Colonic mucosa (tissue), 4 donors: Measurements from ENCODE around the gene DNASE1L3. TPM values are rescaled to one million over a fixed set of nuclear protein-coding genes. Genes with fewer than 3 reads are reported as not detected.
"Not testable (repeated sequence)": the region's sequence is repeated elsewhere in the genome, so short reads cannot be mapped to it uniquely, and the experiment has no call there.

Experiments
- DNase-seq: peaks from one replicate; pipeline ENCODE4 v3.0.0-alpha.2; 2020
- H3K27ac ChIP-seq: fragments of 200-600 bp; one replicate; pipeline ENCODE4 v1.8.0; 2021
- H3K27me3 ChIP-seq: fragments of 200-600 bp; one replicate; pipeline ENCODE4 v1.8.0; 2021
- H3K36me3 ChIP-seq: fragments of 200-600 bp; one replicate; pipeline ENCODE4 v1.8.0; 2021
- H3K4me1 ChIP-seq: fragments of 200-600 bp; one replicate; pipeline ENCODE4 v1.8.0; 2021; ENCODE audit warnings: mild to moderate bottlenecking
- H3K4me3 ChIP-seq: fragments of 200-600 bp; one replicate; pipeline ENCODE4 v1.8.0; 2021
- H3K9ac ChIP-seq, 2 donors: one replicate each; pipeline ENCODE4 v1.7.0; 2013; ENCODE audit warnings: control low read depth in 2 of 2, low read depth in 2 of 2, low read length in 2 of 2
- H3K9me3 ChIP-seq: fragments of 200-600 bp; one replicate; pipeline ENCODE4 v1.8.0; 2021
- intact Hi-C: fragments of 100-400 bp; cut with DNase I; formaldehyde crosslinking; loops from one replicate; pipeline ENCODE4 v1.14.1; 2022
- total RNA-seq, 2 donors: library from RNA; stranded (reverse); fragmentation: NEBNext Ultra II Directional in 1 of 2; extraction: Animal tissue kit (Norgen Biotek cat#: 25700) in 1 of 2; gene quantifications; one replicate each; pipeline ENCODE4 v1.2.1, GENCODE V29; 2021
- TF ChIP-seq, protein P1 (sequence below): fragments of 200-600 bp; IDR thresholded peaks from one replicate; pipeline ENCODE4 v1.8.0; 2022; ENCODE audit warnings: antibody characterized with exemption, mild to moderate bottlenecking
- donor health status: healthy.
- donor health status: DM: no; HTN: no; CAD: no.
- donor health status: DM: no; HTN: no; CAD: no.

DNASE1L3 gene
- total RNA-seq, 2 donors from 2014 or later, result 2.2 to 6.2 TPM

DNA sequence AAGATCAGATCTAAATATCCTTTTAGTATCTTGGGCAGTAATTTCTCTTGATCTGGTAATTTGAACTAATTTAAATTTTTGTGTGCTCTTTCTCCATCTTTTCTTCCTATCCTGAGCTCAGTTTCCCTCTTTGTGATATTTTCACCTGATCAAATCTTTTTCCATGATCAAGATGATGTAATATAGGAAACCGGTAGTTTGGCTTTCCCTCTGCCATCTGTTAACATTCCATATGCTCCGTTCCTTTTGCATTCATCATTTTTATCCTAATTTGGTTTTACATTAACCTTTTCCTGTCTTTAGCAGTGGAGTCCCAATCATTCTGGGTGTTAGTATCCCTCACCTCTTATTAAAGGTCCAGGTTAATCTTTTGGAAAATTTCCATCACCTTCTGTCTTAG lies 20.9 kb upstream of the DNASE1L3 start:
- H3K27me3 ChIP-seq, result no peaks in the 10 kb centered on the region
- no peak for DNase-seq
- no peaks in the 10 kb centered on the region for H3K9me3 ChIP-seq
- H3K27ac ChIP-seq, result no peak overlapping the region
- H3K36me3 ChIP-seq, result no peaks in the 10 kb centered on the region
- intact Hi-C loops, result no loop called here
- no peak overlapping the region for H3K9ac ChIP-seq
- TF ChIP-seq, protein P1, sequence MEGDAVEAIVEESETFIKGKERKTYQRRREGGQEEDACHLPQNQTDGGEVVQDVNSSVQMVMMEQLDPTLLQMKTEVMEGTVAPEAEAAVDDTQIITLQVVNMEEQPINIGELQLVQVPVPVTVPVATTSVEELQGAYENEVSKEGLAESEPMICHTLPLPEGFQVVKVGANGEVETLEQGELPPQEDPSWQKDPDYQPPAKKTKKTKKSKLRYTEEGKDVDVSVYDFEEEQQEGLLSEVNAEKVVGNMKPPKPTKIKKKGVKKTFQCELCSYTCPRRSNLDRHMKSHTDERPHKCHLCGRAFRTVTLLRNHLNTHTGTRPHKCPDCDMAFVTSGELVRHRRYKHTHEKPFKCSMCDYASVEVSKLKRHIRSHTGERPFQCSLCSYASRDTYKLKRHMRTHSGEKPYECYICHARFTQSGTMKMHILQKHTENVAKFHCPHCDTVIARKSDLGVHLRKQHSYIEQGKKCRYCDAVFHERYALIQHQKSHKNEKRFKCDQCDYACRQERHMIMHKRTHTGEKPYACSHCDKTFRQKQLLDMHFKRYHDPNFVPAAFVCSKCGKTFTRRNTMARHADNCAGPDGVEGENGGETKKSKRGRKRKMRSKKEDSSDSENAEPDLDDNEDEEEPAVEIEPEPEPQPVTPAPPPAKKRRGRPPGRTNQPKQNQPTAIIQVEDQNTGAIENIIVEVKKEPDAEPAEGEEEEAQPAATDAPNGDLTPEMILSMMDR, result no peak
- no peaks in the 10 kb centered on the region for H3K4me1 ChIP-seq
- H3K4me3 ChIP-seq, result no peak overlapping the region

DNA sequence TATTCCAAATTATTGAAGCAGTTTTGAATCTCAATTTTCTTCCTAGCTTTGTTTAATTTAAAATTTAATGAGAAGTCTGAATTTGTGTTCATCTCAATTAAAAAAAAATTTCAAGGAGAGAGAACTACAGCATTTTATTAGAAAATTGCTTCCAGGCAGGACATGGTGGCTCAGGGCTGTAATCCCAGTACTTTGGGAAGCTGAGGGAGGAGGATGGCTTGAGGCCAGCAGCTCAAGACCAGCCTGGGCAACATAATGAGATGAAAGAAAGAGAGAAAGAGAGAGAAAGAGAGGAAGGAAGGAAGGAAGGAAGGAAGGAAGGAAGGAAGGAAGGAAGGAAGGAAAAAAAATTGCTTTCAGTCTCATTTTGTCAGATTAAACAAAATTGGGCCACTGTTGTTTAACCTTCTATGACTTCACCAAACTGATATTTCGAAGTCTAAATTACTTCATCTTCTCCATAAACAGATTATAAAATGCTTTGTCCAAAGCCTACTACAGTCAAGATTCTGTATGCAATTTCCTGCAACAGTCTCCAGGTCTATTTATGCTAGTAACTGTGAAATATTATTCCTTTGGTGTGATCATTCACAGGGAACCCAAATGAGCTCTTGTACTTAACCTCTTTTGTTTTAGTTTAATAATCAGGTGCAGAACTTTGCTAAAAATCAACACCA lies 20.2 kb upstream of the DNASE1L3 start:
- intact Hi-C loops, result no loop called here
- H3K4me3 ChIP-seq, result no peak overlapping the region
- DNase-seq, result no peak
- no peaks in the 10 kb centered on the region for H3K4me1 ChIP-seq
- TF ChIP-seq, protein P1, result no peak
- H3K9me3 ChIP-seq, result no peaks in the 10 kb centered on the region
- H3K36me3 ChIP-seq, result no peaks in the 10 kb centered on the region
- no peak overlapping the region for H3K27ac ChIP-seq
- H3K27me3 ChIP-seq, result no peaks in the 10 kb centered on the region
- H3K9ac ChIP-seq, result no peak overlapping the region

DNA sequence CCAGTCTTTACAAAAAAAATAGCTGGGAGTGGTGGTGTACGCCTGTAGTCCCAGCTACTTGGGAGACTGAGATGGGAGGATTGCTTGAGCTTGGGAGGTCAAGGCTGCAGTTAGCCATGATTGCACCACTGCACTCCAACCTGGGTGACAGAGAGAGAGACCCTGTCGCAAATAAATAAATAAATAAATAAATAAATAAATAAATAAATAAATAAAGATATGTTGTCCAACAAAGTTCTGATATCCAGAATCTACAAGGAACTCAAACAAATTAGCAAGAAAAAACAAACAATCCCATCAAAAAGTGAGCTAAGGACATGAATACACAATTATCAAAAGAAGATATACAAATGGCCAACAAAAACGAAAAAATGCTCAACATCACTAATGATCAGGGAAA lies 17.2 kb upstream of the DNASE1L3 start:
- not testable (repeated sequence) for H3K27ac ChIP-seq, H3K27me3 ChIP-seq, H3K4me1 ChIP-seq, H3K36me3 ChIP-seq, H3K9ac ChIP-seq, DNase-seq, H3K9me3 ChIP-seq, H3K4me3 ChIP-seq
- intact Hi-C loops, result loop anchor here (5.0 kb wide), 1 partner anchor 41 kb away; no protein-coding TSS in a partner anchor

DNA sequence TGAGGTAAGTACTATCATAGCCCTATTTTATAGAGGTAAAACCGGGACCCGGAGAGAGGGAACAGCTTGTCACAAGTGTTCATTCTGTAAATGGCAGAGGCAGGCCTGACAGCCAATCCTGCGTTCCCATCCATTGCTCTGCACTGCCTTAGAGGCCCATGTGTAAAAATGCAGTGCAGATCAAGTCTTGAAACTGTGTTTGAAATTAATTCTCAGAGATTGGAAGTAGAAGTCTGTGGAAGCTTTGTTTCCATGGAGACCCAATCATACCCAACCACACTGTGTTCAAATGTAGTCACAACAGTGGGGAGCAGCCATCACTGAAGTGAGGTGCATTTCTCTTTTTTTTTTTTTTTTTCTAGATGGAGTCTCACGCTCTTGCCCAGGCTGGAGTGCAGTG lies 13.1 kb upstream of the DNASE1L3 start:
- DNase-seq, result no peak
- TF ChIP-seq, protein P1, result no peak
- Histone ChIP-seq H3K4me1 (no peaks in the 10 kb centered on the region), H3K9me3 (no peaks in the 10 kb centered on the region), H3K27me3 (no peaks in the 10 kb centered on the region), H3K9ac (no peak overlapping the region), H3K4me3 (no peak overlapping the region), H3K36me3 (no peaks in the 10 kb centered on the region), H3K27ac (no peak overlapping the region)
- intact Hi-C loops, result no loop called here

DNA sequence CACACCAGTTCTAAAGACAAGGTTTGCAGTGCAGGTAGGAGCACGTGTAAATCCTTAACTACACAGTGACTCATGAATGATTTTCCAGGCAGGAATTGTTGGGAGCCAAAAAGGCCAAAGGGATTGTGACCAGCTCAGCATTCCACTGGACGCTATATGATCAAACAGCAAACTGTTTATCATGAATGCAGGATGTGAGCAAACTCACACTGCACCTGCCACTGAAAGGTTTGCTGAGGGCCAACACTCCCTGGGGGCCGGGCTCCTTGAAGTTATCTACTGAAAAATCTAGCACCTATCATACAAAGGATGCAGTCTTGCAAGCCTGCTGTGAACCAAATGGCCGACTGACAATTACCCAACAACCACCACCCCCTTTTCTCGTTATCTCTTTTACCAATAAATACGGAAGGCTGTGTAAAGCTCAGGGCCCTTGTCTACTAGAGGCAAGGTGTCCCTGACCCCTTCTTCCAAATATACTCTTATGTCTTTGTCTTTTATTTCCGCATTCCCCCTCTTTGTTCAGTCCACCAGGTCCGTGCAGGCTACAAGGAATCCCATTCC lies 11.5 kb upstream of the DNASE1L3 start:
- intact Hi-C loops, result no loop called here
- Histone ChIP-seq H3K36me3 (no peaks in the 10 kb centered on the region), H3K9me3 (no peaks in the 10 kb centered on the region), H3K4me1 (no peaks in the 10 kb centered on the region), H3K9ac (no peak overlapping the region), H3K27ac (no peak overlapping the region), H3K4me3 (no peak overlapping the region), H3K27me3 (no peaks in the 10 kb centered on the region)
- TF ChIP-seq, protein P1, result no peak
- DNase-seq, result no peak

- intact Hi-C loops, result no loop called here
- no peak overlapping the region for H3K9ac ChIP-seq
- H3K4me1 ChIP-seq, result no peaks in the 10 kb centered on the region
Observed at GRCh38 chr3:58218904-58219303, 8.1 kb upstream of the DNASE1L3 start.

More at GRCh38 chr3:58218904-58219303, 8.1 kb upstream of the DNASE1L3 start:
- H3K27ac ChIP-seq, result no peak overlapping the region
- TF ChIP-seq, protein P1, result no peak
- no peak overlapping the region for H3K4me3 ChIP-seq
- no peak for DNase-seq
- H3K27me3 ChIP-seq, result no peaks in the 10 kb centered on the region
- no peaks in the 10 kb centered on the region for H3K9me3 ChIP-seq
- H3K36me3 ChIP-seq, result no peaks in the 10 kb centered on the region
